Astrocyte (in vitro differentiated cells and primary cell): ENCODE measurements around the gene CHSY1. TPM values are rescaled to one million over a fixed set of nuclear protein-coding genes. Genes with fewer than 3 reads are reported as not detected.

Experiments
- DNase-seq: peaks from one replicate; pipeline ENCODE4 v3.0.0-alpha.2; 2010; ENCODE audit warnings: low read depth
- FAIRE-seq: peaks from 2 replicates; lab custom pipeline; 2011; peaks lifted over from hg19 to GRCh38; lab: Jason Lieb, UNC
- H2AFZ ChIP-seq: 2 replicates; pipeline ENCODE4 v1.6.0; 2012; ENCODE audit warnings: low read depth, low read length, inconsistent platforms
- H3K27ac ChIP-seq: 2 replicates; pipeline ENCODE4 v1.5.1; 2011; ENCODE audit warnings: low read depth, low read length, inconsistent platforms
- H3K27me3 ChIP-seq: 2 replicates; pipeline ENCODE4 v1.6.0; 2011; ENCODE audit warnings: low read length, inconsistent platforms; ENCODE audit not compliant: insufficient read depth
- H3K36me3 ChIP-seq: 2 replicates; pipeline ENCODE4 v1.5.1; 2011; ENCODE audit warnings: low read length, inconsistent platforms; ENCODE audit not compliant: insufficient read depth
- H3K4me1 ChIP-seq: 2 replicates; pipeline ENCODE4 v1.5.1; 2011; ENCODE audit warnings: low read length, inconsistent platforms; ENCODE audit not compliant: insufficient read depth
- H3K4me2 ChIP-seq: 2 replicates; pipeline ENCODE4 v1.6.0; 2012; ENCODE audit warnings: low read length, inconsistent platforms
- H3K4me3 ChIP-seq: 2 replicates; pipeline ENCODE4 v1.5.1; 2011; ENCODE audit warnings: low read depth, mild to moderate bottlenecking, low read length, inconsistent platforms; ENCODE audit not compliant: insufficient read depth
- H3K79me2 ChIP-seq: 2 replicates; pipeline ENCODE4 v1.6.0; 2012; ENCODE audit warnings: mild to moderate bottlenecking, low read length, inconsistent platforms; ENCODE audit not compliant: insufficient read depth
- H3K9ac ChIP-seq: 2 replicates; pipeline ENCODE4 v1.6.0; 2012; ENCODE audit warnings: mild to moderate bottlenecking, low read length, inconsistent platforms
- H3K9me3 ChIP-seq: 2 replicates; pipeline ENCODE4 v1.5.1; 2012; ENCODE audit warnings: low read depth, mild to moderate bottlenecking, low read length, inconsistent platforms; ENCODE audit not compliant: insufficient read depth
- H4K20me1 ChIP-seq: 2 replicates; pipeline ENCODE4 v1.6.0; 2012; ENCODE audit warnings: low read length, inconsistent platforms; ENCODE audit not compliant: insufficient read depth
- H3K27ac Mint-ChIP-seq: one replicate; pipeline ENCODE4 v1.8.0; 2021; ENCODE audit warnings: mild to moderate bottlenecking, mixed read lengths; ENCODE audit not compliant: unreplicated experiment
- H3K27me3 Mint-ChIP-seq: one replicate; pipeline ENCODE4 v1.8.0; 2021; ENCODE audit warnings: low read depth, mixed read lengths; ENCODE audit not compliant: unreplicated experiment
- H3K36me3 Mint-ChIP-seq: one replicate; pipeline ENCODE4 v1.8.0; 2021; ENCODE audit warnings: low read depth, mixed read lengths; ENCODE audit not compliant: unreplicated experiment
- H3K4me1 Mint-ChIP-seq: one replicate; pipeline ENCODE4 v1.8.0; 2021; ENCODE audit warnings: low read depth, mixed read lengths; ENCODE audit not compliant: unreplicated experiment
- H3K4me3 Mint-ChIP-seq: one replicate; pipeline ENCODE4 v1.8.0; 2021; ENCODE audit warnings: mild to moderate bottlenecking, moderate library complexity, mixed read lengths; ENCODE audit not compliant: unreplicated experiment
- H3K9me3 Mint-ChIP-seq: one replicate; pipeline ENCODE4 v1.8.0; 2021; ENCODE audit warnings: mild to moderate bottlenecking, mixed read lengths; ENCODE audit not compliant: unreplicated experiment
- EZH2 ChIP-seq: IDR thresholded peaks from 2 replicates; pipeline ENCODE4 v1.6.1; 2012; ENCODE audit warnings: mild to moderate bottlenecking, low read length, inconsistent platforms; ENCODE audit not compliant: insufficient read depth
- total RNA-seq: library from RNA; stranded (reverse); gene quantifications from 2 replicates; pipeline ENCODE4 v1.2.1, GENCODE V29; 2021
- TF ChIP-seq, protein P1 (sequence below): IDR thresholded peaks from 2 replicates; pipeline ENCODE4 v1.5.1; 2011; ENCODE audit warnings: low read depth, mild to moderate bottlenecking, inconsistent platforms, low read length, moderate library complexity; ENCODE audit not compliant: insufficient read depth

CHSY1 gene
- total RNA-seq, 1 donor from 2014 or later: 42.2 TPM

GRCh38 chr15:101276501-101277037 lies 24.7 kb upstream of the CHSY1 start:
- H3K79me2 ChIP-seq: peaks cover 32% of the 10 kb centered on the region
- H3K4me2 ChIP-seq: peak overlapping the region; percentile 93
- Mint-ChIP-seq H3K36me3 (peaks cover 16% of the 10 kb centered on the region), H3K4me3 (peak overlapping the region; percentile 100), H3K9me3 (no peaks in the 10 kb centered on the region), H3K4me1 (peaks cover 6% of the 10 kb centered on the region), H3K27me3 (no peaks in the 10 kb centered on the region), H3K27ac (peak overlapping the region; percentile 98)
- H3K9me3 ChIP-seq: no peaks in the 10 kb centered on the region
- H2AFZ ChIP-seq: peak overlapping the region; percentile 43
- H4K20me1 ChIP-seq: peaks cover 47% of the 10 kb centered on the region
- FAIRE-seq (no peak), DNase-seq (peak; percentile 34)
- H3K27me3 ChIP-seq: no peaks in the 10 kb centered on the region
- peak overlapping the region; percentile 94 for H3K4me3 ChIP-seq
- H3K27ac ChIP-seq: peak overlapping the region; percentile 76
- peaks cover 53% of the 10 kb centered on the region for H3K36me3 ChIP-seq
- peaks cover 10% of the 10 kb centered on the region for H3K4me1 ChIP-seq
- no peak for TF ChIP-seq EZH2
- TF ChIP-seq, protein P1, sequence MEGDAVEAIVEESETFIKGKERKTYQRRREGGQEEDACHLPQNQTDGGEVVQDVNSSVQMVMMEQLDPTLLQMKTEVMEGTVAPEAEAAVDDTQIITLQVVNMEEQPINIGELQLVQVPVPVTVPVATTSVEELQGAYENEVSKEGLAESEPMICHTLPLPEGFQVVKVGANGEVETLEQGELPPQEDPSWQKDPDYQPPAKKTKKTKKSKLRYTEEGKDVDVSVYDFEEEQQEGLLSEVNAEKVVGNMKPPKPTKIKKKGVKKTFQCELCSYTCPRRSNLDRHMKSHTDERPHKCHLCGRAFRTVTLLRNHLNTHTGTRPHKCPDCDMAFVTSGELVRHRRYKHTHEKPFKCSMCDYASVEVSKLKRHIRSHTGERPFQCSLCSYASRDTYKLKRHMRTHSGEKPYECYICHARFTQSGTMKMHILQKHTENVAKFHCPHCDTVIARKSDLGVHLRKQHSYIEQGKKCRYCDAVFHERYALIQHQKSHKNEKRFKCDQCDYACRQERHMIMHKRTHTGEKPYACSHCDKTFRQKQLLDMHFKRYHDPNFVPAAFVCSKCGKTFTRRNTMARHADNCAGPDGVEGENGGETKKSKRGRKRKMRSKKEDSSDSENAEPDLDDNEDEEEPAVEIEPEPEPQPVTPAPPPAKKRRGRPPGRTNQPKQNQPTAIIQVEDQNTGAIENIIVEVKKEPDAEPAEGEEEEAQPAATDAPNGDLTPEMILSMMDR: peak; percentile 36
- H3K9ac ChIP-seq: peak overlapping the region; percentile 93

DNA sequence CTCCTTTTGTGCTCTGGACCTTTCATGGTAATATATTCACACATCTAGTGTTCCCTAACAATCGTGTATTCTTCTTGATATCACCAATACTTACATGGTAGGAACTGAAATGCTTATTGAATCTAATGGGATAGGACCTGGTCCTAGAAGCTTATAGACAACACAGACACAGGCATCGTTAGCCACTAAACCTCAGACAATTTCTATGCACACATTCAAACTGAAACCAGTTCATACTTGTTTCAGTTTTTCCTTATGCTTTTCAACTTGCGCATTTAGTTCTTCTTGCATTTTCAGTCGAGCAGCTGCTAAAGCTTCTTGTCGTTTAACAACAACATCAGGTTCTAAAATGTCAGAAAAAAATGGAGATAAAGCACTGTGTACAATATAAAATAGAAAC lies 23.2 kb upstream of the CHSY1 start:
- Histone ChIP-seq H3K36me3 (peaks cover 55% of the 10 kb centered on the region), H3K4me2 (no peak overlapping the region)

DNA sequence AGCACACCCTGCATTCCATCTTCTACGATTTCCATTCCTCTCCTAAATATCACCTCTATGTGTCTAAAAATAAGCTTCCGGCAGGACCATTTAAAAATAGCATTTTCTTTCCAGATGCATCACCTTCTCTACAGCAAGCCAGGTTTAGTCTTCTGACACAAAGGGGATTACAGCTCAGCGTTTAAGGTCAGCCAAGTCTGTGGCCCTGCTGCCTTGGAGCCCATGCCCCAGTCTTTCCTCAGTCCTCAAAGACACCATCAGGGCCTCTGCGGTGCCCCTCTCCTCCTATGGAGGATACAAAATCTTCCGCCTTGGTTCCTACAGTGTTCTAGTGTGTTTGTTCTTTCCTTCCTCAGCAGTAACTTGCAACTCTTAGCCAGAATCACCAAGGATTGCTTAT lies 21.7 kb upstream of the CHSY1 start:
- FAIRE-seq: no peak
- Histone ChIP-seq H3K4me2 (no peak overlapping the region), H4K20me1 (peaks cover 61% of the 10 kb centered on the region), H3K27ac (no peak overlapping the region), H3K9me3 (no peaks in the 10 kb centered on the region), H3K9ac (no peak overlapping the region), H3K27me3 (no peaks in the 10 kb centered on the region), H2AFZ (no peak overlapping the region), H3K79me2 (peaks cover 32% of the 10 kb centered on the region), H3K36me3 (peaks cover 58% of the 10 kb centered on the region), H3K4me1 (peaks cover 10% of the 10 kb centered on the region), H3K4me3 (no peak overlapping the region)
- H3K27me3 Mint-ChIP-seq: no peaks in the 10 kb centered on the region
- H3K36me3 Mint-ChIP-seq: peaks cover 23% of the 10 kb centered on the region
- no peak overlapping the region for H3K4me3 Mint-ChIP-seq
- peaks cover 6% of the 10 kb centered on the region for H3K4me1 Mint-ChIP-seq
- no peak overlapping the region for H3K27ac Mint-ChIP-seq
- no peak for TF ChIP-seq EZH2
- TF ChIP-seq, protein P1: no peak
- no peaks in the 10 kb centered on the region for H3K9me3 Mint-ChIP-seq
- DNase-seq: no peak

More for the DNA sequence above, 23.2 kb upstream of the CHSY1 start:
- Mint-ChIP-seq H3K9me3 (no peaks in the 10 kb centered on the region), H3K27me3 (no peaks in the 10 kb centered on the region), H3K4me3 (peak overlapping the region; percentile 100), H3K4me1 (peaks cover 6% of the 10 kb centered on the region), H3K36me3 (peaks cover 19% of the 10 kb centered on the region), H3K27ac (no peak overlapping the region)
- Histone ChIP-seq H3K9me3 (no peaks in the 10 kb centered on the region), H2AFZ (no peak overlapping the region), H3K4me3 (no peak overlapping the region), H4K20me1 (peaks cover 54% of the 10 kb centered on the region), H3K27ac (no peak overlapping the region), H3K4me1 (peaks cover 10% of the 10 kb centered on the region), H3K27me3 (no peaks in the 10 kb centered on the region), H3K79me2 (peaks cover 32% of the 10 kb centered on the region), H3K9ac (no peak overlapping the region)
- FAIRE-seq (no peak), DNase-seq (no peak)
- TF ChIP-seq EZH2: no peak
- TF ChIP-seq, protein P1: no peak
